Ishikawa (cell line): Measurements from ENCODE around the gene CATSPERB.

Source experiments
- CEBPB ChIP-seq: IDR thresholded peaks from 2 replicates; pipeline ENCODE4 v1.6.1; 2012
- CREB1 ChIP-seq: IDR thresholded peaks from 2 replicates; pipeline ENCODE4 v1.6.1; 2012; ENCODE audit warnings: low read depth
- EGR1 ChIP-seq: IDR thresholded peaks from 2 replicates; pipeline ENCODE4 v1.6.1; 2012
- EP300 ChIP-seq: IDR thresholded peaks from 2 replicates; pipeline ENCODE4 v1.6.1; 2012; ENCODE audit warnings: borderline replicate concordance
- FOXM1 ChIP-seq: IDR thresholded peaks from 2 replicates; pipeline ENCODE4 v1.6.1; 2012; ENCODE audit warnings: low read depth, borderline replicate concordance
- NFIC ChIP-seq: IDR thresholded peaks from 2 replicates; pipeline ENCODE4 v1.6.1; 2012
- RAD21 ChIP-seq: IDR thresholded peaks from 2 replicates; pipeline ENCODE4 v1.6.1; 2012; ENCODE audit warnings: low read depth
- TAF1 ChIP-seq: IDR thresholded peaks from 2 replicates; pipeline ENCODE4 v1.6.1; 2012; ENCODE audit warnings: low read depth, mild to moderate bottlenecking
- TCF12 ChIP-seq: IDR thresholded peaks from 2 replicates; pipeline ENCODE4 v1.6.1; 2012; ENCODE audit warnings: low read depth
- TEAD4 ChIP-seq: IDR thresholded peaks from 2 replicates; pipeline ENCODE4 v1.6.1; 2012
- YY1 ChIP-seq: IDR thresholded peaks from 2 replicates; pipeline ENCODE4 v1.6.1; 2012; ENCODE audit warnings: low read depth
- ZBTB7A ChIP-seq: IDR thresholded peaks from 2 replicates; pipeline ENCODE4 v1.6.1; 2012; ENCODE audit warnings: low read depth
- TF ChIP-seq, protein P1 (sequence below): IDR thresholded peaks from 2 replicates; pipeline ENCODE4 v1.6.1; 2012
- TF ChIP-seq, protein P2 (sequence below): IDR thresholded peaks from 2 replicates; pipeline ENCODE4 v1.6.1; 2012
- TF ChIP-seq, protein P3 (sequence below): IDR thresholded peaks from 2 replicates; pipeline ENCODE4 v1.6.1; 2012; ENCODE audit warnings: low read depth, mild to moderate bottlenecking

Gene CATSPERB

DNA sequence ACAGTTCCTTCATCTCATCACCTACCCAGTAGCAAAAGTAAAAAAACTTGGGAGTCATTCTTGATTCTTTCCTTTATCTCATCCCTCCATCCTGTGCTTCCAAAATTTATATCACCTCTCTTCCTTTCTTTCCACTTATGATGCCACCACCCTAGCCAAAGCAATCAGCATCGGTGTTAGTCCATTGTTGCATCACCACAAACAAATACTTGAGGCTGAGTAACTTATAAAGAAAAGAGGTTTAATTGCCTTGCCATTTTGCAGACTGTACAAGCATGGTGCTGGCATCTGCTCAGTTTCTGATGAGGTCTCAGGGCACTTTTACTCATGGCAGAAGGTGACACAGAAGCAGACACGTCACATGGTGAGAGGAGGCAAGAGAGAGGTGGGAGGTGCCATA, 19.8 kb upstream of the CATSPERB start:
- TF ChIP-seq, protein P1, sequence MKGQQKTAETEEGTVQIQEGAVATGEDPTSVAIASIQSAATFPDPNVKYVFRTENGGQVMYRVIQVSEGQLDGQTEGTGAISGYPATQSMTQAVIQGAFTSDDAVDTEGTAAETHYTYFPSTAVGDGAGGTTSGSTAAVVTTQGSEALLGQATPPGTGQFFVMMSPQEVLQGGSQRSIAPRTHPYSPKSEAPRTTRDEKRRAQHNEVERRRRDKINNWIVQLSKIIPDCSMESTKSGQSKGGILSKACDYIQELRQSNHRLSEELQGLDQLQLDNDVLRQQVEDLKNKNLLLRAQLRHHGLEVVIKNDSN = no peak
- TF ChIP-seq NFIC (no peak), TCF12 (no peak), RAD21 (no peak), YY1 (no peak), ZBTB7A (no peak), FOXM1 (no peak), CEBPB (no peak), CREB1 (no peak), TAF1 (no peak), EGR1 (no peak), TEAD4 (no peak), EP300 (no peak)
- TF ChIP-seq, protein P2, sequence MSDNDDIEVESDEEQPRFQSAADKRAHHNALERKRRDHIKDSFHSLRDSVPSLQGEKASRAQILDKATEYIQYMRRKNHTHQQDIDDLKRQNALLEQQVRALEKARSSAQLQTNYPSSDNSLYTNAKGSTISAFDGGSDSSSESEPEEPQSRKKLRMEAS = no peak
- TF ChIP-seq, protein P3, sequence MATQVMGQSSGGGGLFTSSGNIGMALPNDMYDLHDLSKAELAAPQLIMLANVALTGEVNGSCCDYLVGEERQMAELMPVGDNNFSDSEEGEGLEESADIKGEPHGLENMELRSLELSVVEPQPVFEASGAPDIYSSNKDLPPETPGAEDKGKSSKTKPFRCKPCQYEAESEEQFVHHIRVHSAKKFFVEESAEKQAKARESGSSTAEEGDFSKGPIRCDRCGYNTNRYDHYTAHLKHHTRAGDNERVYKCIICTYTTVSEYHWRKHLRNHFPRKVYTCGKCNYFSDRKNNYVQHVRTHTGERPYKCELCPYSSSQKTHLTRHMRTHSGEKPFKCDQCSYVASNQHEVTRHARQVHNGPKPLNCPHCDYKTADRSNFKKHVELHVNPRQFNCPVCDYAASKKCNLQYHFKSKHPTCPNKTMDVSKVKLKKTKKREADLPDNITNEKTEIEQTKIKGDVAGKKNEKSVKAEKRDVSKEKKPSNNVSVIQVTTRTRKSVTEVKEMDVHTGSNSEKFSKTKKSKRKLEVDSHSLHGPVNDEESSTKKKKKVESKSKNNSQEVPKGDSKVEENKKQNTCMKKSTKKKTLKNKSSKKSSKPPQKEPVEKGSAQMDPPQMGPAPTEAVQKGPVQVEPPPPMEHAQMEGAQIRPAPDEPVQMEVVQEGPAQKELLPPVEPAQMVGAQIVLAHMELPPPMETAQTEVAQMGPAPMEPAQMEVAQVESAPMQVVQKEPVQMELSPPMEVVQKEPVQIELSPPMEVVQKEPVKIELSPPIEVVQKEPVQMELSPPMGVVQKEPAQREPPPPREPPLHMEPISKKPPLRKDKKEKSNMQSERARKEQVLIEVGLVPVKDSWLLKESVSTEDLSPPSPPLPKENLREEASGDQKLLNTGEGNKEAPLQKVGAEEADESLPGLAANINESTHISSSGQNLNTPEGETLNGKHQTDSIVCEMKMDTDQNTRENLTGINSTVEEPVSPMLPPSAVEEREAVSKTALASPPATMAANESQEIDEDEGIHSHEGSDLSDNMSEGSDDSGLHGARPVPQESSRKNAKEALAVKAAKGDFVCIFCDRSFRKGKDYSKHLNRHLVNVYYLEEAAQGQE = no peak

DNA sequence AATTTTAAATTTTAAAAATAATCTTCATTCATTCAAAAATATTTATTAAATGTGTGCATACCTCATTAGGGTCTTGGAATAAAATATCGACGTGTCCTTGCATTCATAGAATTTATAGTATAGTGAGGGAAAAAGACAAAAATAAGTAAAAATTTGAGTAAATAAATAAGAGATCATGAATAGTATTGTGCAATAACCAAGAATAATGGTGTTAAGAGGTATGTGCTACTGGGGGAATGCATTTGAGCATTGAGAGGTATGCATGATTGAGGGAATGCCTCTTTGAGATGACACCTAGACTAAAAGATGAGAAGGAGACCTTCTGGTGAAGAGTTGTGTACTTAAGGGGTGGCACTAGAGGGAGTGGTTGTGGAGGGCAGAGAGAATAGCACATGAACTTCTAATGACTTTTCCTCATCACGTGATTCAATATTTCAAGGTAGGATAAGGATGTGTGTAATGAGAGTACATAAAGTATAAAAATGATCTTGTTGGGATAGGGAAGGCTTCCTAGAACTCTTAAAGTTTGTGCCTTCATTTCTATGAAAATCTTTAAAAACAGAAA, 18.8 kb upstream of the CATSPERB start:
- 0 out of 2 replicates have a peak, but pooled peaks have one; percentile 7 for TF ChIP-seq CEBPB
- no peak for TF ChIP-seq NFIC

DNA sequence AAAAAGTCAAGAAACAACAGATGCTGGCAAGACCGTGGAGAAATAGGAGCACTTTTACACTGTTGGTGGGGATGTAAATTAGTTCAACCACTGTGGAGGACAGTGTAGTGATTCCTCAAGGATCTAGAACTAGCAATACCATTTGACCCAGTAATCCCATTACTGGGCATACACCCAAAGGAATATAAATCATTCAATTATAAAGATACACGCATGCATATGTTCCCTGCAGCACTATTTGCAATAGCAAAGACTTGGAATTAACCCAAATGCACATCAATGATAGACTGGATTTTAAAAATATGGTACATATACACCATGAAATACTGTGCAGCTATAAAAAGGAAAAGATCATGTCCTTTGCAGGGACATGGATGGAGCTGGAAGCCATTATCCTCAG, 18.0 kb upstream of the CATSPERB start:
- no peak for TF ChIP-seq TCF12
- no peak for TF ChIP-seq TEAD4
- no peak for TF ChIP-seq CEBPB
- TF ChIP-seq, protein P3 = no peak
- TF ChIP-seq, protein P1 = no peak
- no peak for TF ChIP-seq EGR1
- no peak for TF ChIP-seq EP300
- no peak for TF ChIP-seq RAD21
- no peak for TF ChIP-seq ZBTB7A

DNA sequence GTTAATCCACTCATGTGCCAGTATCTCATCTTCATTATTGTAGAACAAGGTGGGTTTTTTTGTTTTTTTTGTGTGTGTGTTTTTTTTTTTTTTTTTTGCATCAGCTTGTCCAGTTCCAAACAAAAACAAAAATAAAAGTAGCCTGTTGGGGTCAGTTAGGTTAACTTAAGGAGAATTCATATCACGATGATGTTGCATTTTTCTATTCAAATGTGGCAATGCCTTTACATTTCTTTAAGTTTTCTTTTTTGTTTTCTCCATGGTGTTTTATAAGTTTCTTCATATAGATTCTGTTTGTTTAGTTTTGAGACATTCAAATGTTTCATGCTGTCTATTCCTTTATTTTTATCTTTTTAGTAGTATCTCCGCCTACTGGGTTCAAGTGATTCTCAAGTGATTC, 16.2 kb upstream of the CATSPERB start:
- TF ChIP-seq EGR1 (no peak), ZBTB7A (no peak), CREB1 (no peak), YY1 (no peak), TEAD4 (no peak)

DNA sequence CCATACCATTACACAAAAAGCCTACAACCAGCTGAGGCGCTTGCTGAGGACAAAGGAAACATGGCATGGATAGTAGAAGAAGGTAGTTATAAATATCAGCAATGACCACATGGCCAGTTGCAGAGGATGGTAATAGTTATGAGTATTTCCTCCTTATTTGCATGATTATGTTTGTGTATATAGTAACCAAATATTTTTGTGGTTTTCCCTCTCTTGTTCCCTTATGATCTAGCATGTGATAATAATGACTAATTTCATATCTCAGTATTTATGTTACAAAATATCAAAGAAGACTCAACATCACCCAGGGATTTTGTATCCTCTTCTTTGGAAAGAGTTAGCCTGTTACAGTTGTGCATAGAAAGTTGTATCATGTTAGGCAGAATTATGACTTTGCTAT, 13.5 kb upstream of the CATSPERB start:
- no peak for TF ChIP-seq TCF12
- TF ChIP-seq CEBPB = no peak

DNA sequence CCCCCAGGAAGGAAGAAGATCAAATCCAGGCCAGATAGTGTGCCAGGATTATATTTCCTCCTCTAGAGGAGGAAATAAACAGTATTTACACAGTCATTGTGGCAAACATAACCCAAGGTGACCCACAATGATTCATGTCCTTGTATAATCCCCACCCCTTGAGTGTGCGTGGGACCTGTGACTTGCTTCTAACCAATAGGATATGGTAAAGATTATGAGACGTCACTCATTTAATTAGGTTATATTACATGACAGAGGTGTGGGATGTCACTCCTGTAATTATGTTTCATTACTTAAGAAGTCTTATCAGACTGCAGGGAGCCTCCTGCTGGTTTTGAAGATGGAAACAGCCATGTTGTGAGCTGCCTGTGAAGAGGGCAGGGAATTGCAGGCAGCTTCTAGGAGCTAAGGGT, 12.2 kb upstream of the CATSPERB start:
- TF ChIP-seq ZBTB7A (no peak), TAF1 (no peak)
- TF ChIP-seq, protein P1 = no peak

DNA sequence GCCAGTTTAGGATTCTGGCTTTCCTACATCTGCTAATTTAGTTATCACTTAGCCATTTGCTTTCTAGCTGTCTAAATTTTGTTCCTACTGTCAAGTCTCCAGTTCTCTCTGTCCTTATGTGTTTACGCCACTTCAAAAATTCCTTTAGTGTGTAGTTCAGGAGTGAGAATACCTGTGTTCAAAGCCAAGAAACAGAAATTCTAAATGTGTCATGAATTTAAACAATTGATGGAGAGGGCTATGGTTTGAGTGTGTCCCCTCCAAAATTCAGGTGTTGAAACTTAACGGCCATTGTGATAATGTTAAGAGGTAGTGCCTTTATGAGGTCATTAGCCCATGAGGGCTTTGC, 11.4 kb upstream of the CATSPERB start:
- TF ChIP-seq, protein P1 = no peak
- TF ChIP-seq, protein P2 = no peak
- TF ChIP-seq EGR1 (no peak), TAF1 (no peak), CEBPB (no peak), FOXM1 (no peak), EP300 (no peak), YY1 (no peak), NFIC (no peak), RAD21 (no peak), TEAD4 (no peak), CREB1 (no peak), ZBTB7A (no peak), TCF12 (no peak)
- TF ChIP-seq, protein P3 = no peak
